HG02970 (cell line): Measurements from ENCODE around the gene PGLYRP1.

Source experiments
- ATAC-seq: cut with Tn5 transposase; IDR thresholded peaks from one replicate; pipeline ENCODE4 v1.9.1; 2021; ENCODE audit warnings: mild to moderate bottlenecking, moderate library complexity, moderate number of reproducible peaks; ENCODE audit not compliant: unreplicated experiment, low FRiP score

Gene PGLYRP1, protein sequence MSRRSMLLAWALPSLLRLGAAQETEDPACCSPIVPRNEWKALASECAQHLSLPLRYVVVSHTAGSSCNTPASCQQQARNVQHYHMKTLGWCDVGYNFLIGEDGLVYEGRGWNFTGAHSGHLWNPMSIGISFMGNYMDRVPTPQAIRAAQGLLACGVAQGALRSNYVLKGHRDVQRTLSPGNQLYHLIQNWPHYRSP

DNA sequence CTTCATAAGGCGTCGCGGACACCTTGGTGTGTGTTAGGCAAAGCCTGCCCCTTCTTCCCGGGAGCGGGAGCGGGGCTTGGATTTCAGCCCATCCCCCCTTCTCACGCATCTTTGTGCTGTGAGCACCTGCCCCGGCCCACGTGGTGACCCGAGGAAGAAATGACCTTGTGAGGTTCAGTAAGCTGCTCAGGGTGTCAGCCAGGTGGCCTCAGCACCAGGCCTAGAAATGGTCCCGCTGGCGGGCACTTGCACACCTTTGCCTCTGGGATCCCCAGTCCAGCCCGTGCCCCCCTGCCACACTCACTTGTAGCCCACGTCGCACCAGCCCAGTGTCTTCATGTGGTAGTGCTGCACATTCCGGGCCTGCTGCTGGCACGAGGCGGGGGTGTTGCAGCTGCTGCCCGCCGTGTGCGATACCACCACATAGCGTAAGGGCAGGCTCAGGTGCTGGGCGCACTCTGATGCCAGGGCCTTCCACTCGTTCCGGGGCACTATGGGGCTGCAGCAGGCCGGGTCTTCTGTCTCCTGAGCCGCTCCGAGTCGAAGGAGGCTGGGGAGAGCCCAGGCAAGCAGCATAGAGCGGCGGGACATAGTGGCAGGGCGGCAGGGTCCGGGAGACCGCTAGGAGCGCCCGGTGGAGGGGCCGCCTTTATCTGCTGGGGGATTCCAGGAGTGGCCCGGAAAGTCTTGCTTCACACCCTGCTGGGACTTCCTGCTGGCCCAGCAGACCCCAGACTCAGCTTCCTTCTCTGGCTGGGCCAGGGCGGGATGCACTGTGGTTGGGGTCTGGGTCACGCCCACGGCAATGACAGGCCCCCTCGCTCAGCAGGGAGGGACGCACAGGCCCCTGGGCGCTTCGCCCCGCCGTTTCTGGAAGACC, at the start of gene PGLYRP1:
Gene PGLYRP1 (minus strand): TSS at position 623 of the 880 bp plus-strand sequence. CDS start 32 bp downstream, at position 591.
- no peak for ATAC-seq

DNA sequence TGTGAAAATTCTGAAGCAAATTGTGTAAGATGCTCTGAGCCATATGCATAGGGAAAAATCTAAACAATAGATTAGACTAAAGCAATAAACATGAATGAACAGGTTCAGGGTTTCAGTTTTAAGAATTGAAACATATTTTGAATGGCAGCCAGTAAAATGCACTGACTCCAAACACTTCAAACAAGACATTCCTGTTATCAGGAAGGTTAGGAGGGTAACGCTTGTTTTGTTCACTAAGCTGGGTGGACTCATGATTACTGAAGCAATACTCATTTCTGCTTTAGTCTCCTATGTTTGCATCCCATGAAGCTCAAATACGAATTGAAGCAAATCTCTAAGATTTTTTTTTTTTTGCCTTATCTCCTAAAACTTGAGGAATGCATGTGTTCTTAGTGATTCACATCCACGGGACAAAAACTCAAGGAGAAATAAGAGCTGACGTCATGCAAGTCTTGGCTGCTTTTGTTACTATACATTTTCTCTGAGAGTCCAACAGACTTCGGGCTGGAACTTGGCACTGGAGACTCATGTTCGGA, 47.0 kb upstream of the PGLYRP1 start:
- ATAC-seq, result no peak

DNA sequence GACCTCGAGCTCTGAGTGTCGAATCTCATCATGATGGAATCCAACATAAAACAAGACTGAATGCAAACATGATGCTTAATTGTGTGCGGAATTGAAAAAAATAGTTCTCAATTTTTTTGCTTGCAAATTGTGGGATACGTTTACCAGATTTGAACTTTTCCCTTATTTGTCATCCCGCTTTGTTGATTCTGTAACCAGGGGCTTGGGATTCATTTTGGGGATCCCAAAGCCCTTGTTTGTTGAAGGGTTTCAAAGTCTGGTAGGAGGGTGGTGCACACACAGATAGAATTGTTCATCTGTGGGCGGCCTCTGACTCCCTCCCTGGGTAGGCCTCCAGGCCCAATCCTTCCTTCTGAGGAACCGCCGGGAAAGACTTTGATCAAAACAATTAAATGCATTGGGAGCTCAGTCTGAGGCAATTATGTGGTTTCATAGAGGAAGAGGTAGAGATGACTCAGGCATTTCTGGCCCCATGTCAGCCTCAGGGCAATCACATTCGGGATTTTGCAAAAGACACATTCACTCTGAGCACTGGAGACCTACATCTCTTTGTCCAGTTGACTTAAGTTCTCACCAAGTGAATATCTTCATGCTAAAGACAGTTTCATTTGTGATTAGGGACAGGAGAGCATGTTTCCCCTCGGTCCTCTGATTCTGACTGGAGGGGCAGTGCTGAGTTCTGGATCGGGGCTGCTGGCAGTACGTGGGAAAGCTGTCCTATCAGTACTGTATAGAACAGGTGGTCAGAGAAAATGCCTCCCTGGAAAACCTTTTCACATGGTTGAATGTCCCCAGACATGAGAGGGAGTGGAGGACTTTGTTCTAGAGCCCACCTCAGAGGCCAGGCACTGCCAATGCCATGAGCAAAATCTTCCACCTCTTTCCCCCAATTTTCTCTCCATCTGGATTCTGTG, 45.7 kb upstream of the PGLYRP1 start:
- ATAC-seq, result no peak

DNA sequence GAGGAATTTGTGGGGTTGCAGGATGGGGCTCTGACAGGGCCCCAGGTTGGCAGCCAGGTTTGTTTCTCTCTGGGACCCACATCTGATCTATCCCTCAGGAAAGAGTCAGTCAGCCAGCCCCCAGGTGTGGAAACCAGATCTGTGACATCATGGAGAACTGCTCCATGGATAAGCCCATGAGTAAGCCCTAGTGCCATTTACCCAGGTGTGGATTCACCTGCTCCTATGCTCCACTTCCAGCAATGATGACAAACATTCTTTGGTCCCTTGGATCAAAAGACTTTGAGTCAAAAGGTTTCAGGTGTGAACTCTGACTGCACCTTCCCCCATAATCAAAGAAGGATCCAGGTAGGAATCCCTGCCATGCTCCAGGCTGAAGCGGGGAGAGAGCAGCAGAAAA, 44.8 kb upstream of the PGLYRP1 start:
- ATAC-seq, result no peak

DNA sequence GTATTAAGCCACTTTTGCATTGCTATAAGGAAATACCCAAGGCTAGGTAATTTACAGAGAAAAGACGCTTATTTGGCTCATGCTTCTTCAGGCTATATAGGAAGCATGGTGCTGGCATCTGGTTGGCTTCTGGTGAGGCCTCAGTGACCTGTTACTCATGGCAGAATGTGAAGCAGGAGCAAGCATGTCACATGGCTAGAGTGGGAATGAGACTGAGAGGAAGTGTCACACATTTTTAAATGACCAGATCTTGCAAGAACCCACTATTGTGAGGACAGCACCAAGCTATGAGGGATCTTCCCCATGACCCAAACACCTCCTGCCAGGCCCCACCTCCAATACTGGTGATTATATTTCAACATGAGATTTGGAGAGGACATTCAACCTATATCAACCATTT, 43.6 kb upstream of the PGLYRP1 start:
- ATAC-seq, result no peak

DNA sequence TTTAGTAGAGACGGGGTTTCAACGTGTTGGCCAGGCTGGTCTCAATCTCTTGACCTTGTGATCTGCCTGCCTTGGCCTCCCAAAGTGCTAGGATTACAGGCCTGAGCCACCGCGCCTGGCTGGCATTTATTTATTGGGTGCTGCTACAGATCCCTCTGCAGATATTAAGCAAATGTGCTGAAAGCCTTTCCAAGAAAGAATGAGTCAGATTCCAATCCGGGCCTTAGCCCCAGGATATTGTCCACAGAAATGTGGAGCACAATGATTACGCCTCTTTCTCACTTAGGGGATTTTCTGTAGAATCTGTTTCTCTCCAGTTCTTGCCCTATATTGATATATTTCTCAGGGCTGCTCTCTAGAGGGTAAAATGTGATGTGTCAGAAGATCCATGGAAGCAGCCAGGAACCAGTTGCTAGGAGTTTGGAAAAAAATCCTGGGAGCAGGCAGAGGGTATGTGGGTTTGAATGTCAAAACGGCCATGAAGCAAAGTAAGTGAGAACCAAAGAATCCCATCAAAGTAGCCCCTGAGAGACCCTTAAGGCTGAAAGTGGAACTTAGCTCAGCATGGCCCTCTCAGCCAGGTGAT, 42.7 kb upstream of the PGLYRP1 start:
- ATAC-seq, result no peak

DNA sequence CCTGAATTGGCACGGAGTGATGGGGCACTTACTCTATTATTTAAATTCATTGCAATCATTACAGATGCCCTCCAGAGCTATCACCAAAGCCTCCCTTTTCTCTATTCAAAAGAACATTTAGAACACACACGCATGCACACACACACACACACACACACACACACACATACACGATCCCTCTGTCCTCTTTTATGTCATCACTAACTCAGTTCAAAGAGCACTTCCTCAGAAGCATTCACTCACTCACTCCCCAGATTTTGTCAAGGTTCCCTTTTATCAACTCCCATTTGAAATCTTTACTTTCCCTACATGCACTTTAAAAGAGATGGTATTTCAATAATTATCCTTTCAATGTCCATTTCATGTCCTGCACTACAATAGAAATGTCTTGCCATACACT, 40.3 kb upstream of the PGLYRP1 start:
- ATAC-seq, result no peak

DNA sequence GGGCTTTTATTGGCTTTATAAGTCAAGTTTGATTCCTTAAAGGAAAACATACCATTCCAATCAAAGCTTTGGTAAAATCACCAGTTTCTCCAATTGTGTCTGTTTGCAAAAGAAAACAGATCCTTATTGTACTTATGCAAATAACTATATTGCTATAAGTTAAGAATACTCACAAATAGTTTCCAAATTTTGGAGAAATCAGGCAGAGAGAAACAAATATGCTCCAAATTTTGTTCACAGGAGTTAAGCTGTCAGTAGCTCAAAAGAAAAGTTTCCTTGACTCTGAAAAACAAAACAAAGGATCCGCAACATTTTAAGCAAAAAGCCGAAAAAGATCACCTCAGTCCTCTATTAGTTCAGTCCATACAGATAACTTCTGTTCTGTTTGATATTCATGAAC, 37.2 kb upstream of the PGLYRP1 start:
- ATAC-seq, result no peak

DNA sequence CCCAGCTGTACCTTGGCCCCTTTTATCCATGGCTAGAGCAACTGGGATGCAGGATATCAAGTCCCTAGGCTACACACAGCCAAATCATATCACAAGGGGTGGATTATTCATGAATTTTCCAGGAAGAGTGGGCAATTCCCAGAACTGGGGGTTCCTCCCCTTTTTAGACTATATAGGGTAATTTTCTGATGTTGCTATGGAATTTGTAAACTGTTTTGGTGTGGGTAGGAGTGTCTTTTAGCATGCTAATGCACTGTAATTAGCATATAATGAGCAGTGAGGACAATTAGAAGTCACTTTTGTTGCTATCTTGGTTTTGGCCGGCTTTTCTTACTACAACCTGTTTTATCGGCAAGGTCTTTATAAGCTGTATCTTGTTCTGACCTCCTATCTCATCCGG, 35.9 kb upstream of the PGLYRP1 start:
- no peak for ATAC-seq

DNA sequence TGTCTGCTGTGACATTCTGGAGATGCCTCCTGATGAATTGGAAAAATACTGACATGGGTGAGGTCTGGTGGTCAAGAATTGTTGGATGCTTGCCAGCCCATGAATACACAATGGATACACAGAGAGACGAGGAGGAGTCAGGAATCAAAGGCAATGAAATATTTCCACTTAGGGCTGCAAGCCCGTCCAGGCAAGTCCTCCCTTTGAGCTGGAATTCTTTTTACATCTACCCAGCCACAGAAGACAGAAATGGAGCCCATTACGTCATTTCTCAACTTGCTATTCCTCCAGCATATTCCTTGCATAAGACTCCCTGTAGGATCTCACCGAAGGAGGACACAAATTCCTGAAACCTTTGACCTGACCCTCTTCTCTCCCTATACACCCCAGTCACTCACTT, 33.7 kb upstream of the PGLYRP1 start:
- ATAC-seq, result no peak

DNA sequence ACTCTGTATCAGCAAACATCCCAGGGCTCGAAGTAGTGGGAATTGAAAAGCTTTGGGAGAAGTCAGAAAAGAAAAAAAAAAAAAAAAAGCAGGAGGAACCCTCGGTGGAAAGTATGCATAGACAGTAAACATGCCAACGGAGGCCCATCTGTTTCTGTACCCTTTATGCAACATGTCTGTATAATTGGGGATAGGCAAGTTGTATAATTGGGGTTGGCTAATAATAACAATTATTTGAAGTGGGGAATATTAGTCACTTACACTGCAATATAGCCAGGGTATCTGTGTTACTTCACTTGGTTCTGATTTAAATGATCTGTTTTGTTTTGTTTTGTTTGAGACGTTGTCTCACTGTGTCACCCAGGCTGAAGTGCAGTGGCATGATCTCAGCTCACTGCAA, 30.0 kb upstream of the PGLYRP1 start:
- ATAC-seq, result no peak

DNA sequence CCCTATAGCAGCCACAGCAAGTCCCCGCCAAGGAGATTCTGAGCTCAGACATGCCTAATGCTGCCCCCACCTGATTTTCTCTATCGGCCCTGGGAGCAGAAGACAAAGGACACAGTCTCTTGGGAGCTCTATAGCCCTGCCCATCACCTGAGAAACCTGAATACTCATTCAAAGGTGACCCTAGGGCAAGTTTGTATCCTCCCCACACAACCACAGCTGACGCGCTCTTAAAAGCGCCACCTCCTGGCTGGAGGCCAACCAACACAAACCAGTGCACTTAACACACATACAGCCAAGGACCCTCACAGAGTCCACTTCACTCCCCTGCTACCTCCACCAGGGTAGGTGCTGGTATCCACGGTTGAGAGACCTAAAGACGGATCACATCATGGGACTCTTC, 26.7 kb upstream of the PGLYRP1 start:
- no peak for ATAC-seq

DNA sequence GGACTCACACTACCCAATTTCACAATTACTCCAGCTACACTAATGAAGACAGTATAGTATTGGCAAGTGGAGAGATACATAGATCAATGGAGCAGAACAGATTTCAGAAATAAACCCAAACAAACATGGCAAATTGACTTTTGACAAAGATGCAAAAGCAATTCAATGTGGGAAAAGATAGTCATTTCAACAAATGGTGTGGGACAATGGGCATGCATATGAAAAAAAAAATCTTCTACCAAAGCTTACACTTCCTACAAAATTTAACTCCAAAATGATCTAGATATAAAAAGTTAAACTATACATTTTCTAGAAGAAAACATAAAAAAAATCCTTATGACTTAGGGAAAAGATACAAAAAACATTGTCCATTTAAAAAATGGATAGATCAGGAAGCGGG, 20.7 kb upstream of the PGLYRP1 start:
- no peak for ATAC-seq

DNA sequence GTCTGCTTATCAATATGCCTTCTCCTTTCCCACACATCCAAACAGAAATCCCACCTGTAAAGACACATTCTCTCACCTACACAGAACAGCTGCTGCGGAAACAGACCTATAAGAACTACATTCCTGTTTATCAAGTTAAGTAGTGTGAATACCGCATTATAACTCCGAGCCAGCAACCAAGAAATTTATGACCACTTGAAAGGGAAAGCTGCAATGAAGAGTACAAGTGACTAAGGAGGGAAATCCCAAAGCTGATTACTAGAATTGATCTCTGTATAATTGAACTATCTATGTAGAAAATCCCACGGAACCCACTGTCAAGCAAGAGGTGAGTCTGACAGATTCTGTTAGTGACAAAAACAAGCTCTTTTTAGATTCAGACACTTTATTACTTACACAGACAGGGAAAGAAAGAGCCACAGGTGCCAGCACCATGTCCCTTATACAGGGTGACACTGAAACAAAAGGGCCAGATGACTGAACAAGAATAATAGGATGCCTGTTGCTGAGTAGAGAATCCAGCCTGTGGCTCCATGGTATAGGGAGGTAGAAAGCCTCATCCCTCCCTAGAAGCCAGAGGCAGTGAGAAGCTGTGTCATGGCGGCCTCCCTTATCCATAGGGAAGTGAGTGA, 19.5 kb upstream of the PGLYRP1 start:
- ATAC-seq, result no peak

DNA sequence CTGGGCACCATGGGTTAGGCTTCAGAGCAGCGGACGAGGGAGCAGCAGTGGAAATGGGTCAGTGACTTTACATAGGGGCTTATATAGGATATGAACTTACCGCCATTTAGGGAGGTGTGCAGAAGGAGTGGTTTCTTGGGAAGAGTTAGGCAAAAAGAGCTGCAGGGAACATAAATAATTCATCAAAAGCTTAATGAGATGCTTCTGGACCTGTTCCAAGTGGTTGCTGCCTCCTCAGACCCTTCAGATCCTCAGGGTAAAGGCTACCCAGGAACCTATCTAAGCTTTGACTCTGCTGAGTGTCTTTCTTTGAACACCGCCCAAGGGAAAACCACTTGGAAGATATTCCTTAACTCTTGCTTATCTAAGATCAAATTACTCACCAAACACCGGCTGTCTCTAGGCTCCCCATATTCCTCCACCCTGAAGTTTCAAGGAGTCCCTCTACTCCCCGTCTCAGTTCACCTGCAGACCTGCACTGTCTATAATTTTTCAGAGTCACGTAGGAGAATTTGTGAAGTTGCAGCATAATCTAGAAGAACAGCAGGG, 18.2 kb upstream of the PGLYRP1 start, which contains the start of gene IGFL4:
Gene IGFL4 (minus strand): TSS at position 51 of the 549 bp plus-strand sequence. CDS start 40 bp downstream, at position 11.
- ATAC-seq, result no peak

DNA sequence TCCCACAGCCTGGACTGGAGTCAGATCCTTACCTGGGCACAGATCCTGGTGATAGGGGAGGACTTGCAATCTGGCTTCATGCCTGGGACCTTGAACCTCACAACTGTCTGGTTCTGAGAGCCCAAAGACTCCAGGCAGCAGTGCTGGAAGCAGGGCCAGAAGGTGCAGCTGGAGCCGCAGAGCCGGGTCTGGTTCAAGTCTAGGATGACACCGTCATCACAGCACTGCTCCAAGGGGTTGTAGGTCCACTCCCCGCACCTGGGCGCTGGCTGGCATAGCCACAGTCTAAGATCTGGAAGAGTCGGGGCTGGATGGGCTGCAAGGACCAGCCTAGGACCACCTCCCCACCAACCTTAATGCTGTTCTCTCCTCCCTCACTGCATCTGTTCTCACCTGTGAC, 17.3 kb upstream of the PGLYRP1 start:
- ATAC-seq, result no peak

DNA sequence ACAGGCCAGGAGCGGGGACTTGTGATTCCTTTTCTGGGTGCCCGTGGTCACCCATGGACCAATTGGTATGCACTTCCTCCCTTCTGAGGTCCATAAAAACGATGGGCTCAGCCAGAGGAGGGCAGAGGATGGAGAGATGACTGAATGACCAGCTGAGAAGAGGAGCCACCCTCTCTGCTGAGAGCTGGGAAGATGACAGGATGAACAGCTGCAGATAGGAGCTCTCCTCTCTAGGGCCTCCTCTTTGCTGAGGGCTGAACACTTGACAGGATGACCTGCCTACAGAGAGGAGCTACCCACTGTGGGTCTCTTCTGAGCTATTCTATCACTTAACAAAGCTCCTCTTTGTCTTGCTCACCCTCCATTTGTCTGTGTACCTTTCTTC, 13.9 kb upstream of the PGLYRP1 start:
- ATAC-seq, result no peak

DNA sequence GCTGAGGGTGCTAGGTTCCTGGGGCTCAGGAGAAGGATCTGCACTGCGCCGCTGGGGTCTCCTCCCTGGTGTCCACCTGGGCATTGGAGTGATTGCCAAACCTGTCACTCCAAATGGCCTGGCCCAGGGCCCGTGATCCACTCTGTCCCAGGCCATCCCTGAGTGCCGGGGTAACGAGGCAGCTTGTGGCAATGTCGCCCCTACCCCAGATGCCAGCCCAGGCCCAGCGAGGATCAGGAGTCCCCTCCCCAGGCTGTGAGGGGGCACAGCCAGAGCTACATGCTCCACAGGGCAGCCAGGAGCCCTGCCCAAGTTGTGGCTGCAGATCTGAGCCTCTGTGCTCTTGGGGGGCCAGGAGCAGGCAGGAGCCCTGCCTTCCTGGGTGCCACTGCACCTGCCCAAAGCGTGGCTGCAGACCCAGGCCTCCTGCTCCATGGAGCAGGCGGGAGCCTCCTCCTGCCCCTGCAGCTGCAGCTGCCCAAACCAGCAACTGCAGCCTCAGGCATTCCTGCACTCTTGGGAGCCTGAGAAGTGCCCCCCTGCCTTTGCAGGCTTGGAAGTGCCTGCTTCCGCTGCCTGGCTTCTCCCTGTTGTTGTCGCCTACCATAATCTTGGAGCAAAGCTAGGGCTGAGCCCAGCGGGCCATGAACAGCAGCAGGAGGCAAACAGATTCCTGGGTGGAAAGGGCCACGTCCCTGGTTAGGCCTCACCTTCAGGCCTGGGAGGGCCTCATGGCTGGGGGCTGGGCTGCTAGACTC, 13.3 kb upstream of the PGLYRP1 start:
- ATAC-seq, result no peak

DNA sequence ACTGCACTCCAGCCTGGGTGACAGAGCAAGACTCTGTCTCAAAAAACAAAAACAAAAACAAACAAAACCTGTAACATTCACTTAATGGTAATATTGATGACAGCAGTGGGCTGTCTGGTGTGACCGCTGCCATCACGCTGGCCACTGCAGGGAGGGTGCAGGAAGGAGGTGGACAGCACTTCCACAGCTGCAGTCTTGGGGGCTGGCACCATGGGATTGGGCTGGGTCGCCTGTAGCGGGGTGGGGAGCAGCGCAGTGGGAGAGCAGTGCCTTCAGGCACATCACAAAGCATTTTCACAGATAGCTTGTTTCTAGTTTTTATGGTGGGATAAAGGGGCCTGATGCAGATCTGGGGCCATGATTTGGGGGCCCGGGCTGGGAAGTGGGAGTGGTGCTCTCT, 12.7 kb upstream of the PGLYRP1 start:
- no peak for ATAC-seq
